Psoas muscle (tissue), 8 donors: ENCODE data around the gene PHF21B. TPM values are rescaled to one million over a fixed set of nuclear protein-coding genes. Genes with fewer than 3 reads are reported as not detected.

ENCODE experiments used
- ATAC-seq, 4 donors: fragments of 200-7000 bp; cut with Tn5 transposase; one replicate each; pipeline ENCODE4 v1.9.1; 2020; ENCODE audit warnings: moderate library complexity in 3 of 4, mild to moderate bottlenecking in 2 of 4
- DNase-seq, 2 donors: peaks; one replicate each; pipeline ENCODE4 v3.0.0-alpha.2; 2020
- H3K27ac ChIP-seq: fragments of 200-600 bp; one replicate; pipeline ENCODE4 v1.8.0; 2022
- H3K27me3 ChIP-seq, 3 donors: fragments of 200-600 bp in 1 of 3; one replicate each; pipeline versions ENCODE4 v1.6.1 to v1.8.0; 2013 to 2022; ENCODE audit warnings: low read length in 2 of 3, mild to moderate bottlenecking in 2 of 3, moderate library complexity in 1 of 3; ENCODE audit not compliant: insufficient read depth in 3 of 3
- H3K36me3 ChIP-seq, 2 donors: fragments of 200-600 bp in 1 of 2; one replicate each; pipeline versions ENCODE4 v1.6.1 to v1.8.0; 2013 to 2022; ENCODE audit warnings: low read depth in 1 of 2, mild to moderate bottlenecking in 1 of 2, moderate library complexity in 1 of 2; ENCODE audit not compliant: insufficient read depth in 1 of 2
- H3K4me1 ChIP-seq: fragments of 200-600 bp; one replicate; pipeline ENCODE4 v1.8.0; 2022
- H3K4me3 ChIP-seq: fragments of 200-600 bp; one replicate; pipeline ENCODE4 v1.8.0; 2022; ENCODE audit warnings: mild to moderate bottlenecking
- H3K9me3 ChIP-seq: fragments of 200-600 bp; one replicate; pipeline ENCODE4 v1.8.0; 2022
- WGBS, 3 donors: extraction: QIAGEN DNeasy Blood & Tissue Kit; methylation state at CpG; one replicate each; pipeline versions ENCODE4 v1.1.6 to v1.1.7; 2013; 5-methylcytosine and 5-hydroxymethylcytosine counted together
- intact Hi-C, 2 donors: fragments of 100-400 bp; cut with DNase I; formaldehyde crosslinking; loops; one replicate each; pipeline versions ENCODE4 v1.11.0 to v1.14.2; 2022
- polyA plus RNA-seq, 3 donors: library from polyadenylated mRNA; stranded (reverse); fragments of 200-250 nt; gene quantifications; one replicate each; pipeline ENCODE4 v1.2.3, GENCODE V29; 2013
- total RNA-seq, 4 donors: library from RNA; stranded (reverse); fragmentation: NEBNext Ultra II Directional in 2 of 4; extraction: Animal tissue kit (Norgen Biotek cat#: 25700) in 2 of 4; gene quantifications; one replicate each; pipeline versions ENCODE4 v1.2.1 to v1.2.4, GENCODE V29; 2021 to 2023
- TF ChIP-seq, protein P1 (sequence below): fragments of 200-600 bp; IDR thresholded peaks from one replicate; pipeline ENCODE4 v1.8.0; 2022; ENCODE audit warnings: antibody characterized with exemption
- donor health status: healthy with polysubstance abuse.
- donor health status: DM: no; HTN: no; CAD: no; lungs with moderate emphysema.
- donor health status: Bipolar disorder and iron deficiency.
- donor health status: healthy.
- donor health status: DM: yes; HTN: yes; CAD: no.
- donor health status: DM: no; HTN: no; CAD: no.
- donor health status: DM: no; HTN: no; CAD: no.
- donor health status: DM: yes; HTN: yes; CAD: no.

Gene PHF21B
- total and polyA plus RNA-seq, 7 donors = 0.03 to 0.58 (median 0.16) TPM; not detected in 1

DNA sequence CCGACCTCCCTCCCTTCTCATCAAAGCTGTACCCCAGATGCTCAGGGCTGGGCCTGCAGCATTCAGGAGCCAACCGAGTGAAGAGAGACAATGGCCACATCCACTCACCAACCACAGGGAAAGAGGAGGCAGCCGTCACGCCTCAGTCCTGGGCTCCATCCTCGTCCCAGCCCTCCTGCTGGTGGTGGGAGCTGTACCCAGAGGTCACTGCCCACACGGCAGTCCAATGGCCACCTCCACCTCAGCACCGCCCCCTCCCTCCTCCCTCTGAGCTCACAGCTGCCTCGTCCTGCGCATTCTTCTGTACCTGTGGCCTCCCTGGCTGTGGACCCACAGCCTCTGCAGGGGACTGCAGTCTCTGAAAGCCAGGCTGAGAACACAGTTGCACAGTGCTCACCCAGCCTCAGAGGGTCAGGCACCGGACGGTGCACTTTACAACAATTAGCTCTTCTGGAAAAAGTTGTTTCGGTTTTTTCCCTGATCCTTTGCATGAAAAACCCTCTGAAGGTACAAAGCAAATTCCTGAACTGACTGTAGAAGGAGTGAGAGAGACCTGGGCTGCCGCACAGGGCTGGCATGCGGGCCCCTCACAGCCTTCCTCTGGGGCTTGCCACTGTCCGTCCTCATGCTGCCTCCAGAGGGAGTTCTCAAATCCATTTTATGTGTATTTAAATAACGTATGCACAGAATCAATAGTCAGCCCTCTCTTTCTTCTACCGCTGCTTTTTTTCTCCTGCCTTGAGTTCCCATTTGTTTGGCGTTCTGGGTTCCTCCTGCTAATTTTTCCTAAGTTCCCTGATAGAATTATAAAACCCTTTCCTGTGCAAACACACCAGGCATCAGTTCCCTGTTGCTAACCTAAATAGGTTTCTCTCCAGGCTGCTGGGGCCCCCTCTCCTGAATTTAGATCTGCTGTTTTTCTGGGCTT, 52.7 kb downstream of the PHF21B start:
- H3K4me3 ChIP-seq = no peak overlapping the region
- no peak for ATAC-seq
- TF ChIP-seq, protein P1, sequence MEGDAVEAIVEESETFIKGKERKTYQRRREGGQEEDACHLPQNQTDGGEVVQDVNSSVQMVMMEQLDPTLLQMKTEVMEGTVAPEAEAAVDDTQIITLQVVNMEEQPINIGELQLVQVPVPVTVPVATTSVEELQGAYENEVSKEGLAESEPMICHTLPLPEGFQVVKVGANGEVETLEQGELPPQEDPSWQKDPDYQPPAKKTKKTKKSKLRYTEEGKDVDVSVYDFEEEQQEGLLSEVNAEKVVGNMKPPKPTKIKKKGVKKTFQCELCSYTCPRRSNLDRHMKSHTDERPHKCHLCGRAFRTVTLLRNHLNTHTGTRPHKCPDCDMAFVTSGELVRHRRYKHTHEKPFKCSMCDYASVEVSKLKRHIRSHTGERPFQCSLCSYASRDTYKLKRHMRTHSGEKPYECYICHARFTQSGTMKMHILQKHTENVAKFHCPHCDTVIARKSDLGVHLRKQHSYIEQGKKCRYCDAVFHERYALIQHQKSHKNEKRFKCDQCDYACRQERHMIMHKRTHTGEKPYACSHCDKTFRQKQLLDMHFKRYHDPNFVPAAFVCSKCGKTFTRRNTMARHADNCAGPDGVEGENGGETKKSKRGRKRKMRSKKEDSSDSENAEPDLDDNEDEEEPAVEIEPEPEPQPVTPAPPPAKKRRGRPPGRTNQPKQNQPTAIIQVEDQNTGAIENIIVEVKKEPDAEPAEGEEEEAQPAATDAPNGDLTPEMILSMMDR = no peak
- 52 to 59% (median 58%) methylated on average over 14 to 18 of the region's 18 CpGs for WGBS, 3 donors
- no peaks in the 10 kb centered on the region for H3K4me1 ChIP-seq
- peaks cover 0 to 2% (median 0%) of the 10 kb centered on the region in 3 donors for H3K27me3 ChIP-seq
- H3K27ac ChIP-seq = no peak overlapping the region
- no peak for DNase-seq
- intact Hi-C loops = no loop called here
- no peaks in the 10 kb centered on the region for H3K9me3 ChIP-seq
- H3K36me3 ChIP-seq = no peaks in the 10 kb centered on the region

- intact Hi-C loops = no loop called here
- 63 to 69% (median 68%) methylated on average over 8 of the region's 8 CpGs for WGBS, 3 donors
- ATAC-seq = no peak
- DNase-seq = no peak
- TF ChIP-seq, protein P1 = no peak
- H3K27ac ChIP-seq = no peak overlapping the region
- no peaks in the 10 kb centered on the region for H3K4me1 ChIP-seq
- H3K36me3 ChIP-seq = no peaks in the 10 kb centered on the region
- no peak overlapping the region for H3K4me3 ChIP-seq
- H3K9me3 ChIP-seq = peaks cover 4% of the 10 kb centered on the region
- peaks cover 0 to 2% (median 0%) of the 10 kb centered on the region in 3 donors for H3K27me3 ChIP-seq
Observed at GRCh38 chr22:44955102-44955501, 54.7 kb downstream of the PHF21B start.

- ATAC-seq = no peak
- DNase-seq = no peak
- H3K27ac ChIP-seq = no peak overlapping the region
- H3K9me3 ChIP-seq = peaks cover 4% of the 10 kb centered on the region
- 42 to 47% (median 46%) methylated on average over 10 of the region's 10 CpGs for WGBS, 3 donors
- intact Hi-C loops = no loop called here
- TF ChIP-seq, protein P1 = no peak
- H3K27me3 ChIP-seq = peaks cover 0 to 2% (median 0%) of the 10 kb centered on the region in 3 donors
- no peaks in the 10 kb centered on the region for H3K4me1 ChIP-seq
- H3K4me3 ChIP-seq = no peak overlapping the region
- no peaks in the 10 kb centered on the region for H3K36me3 ChIP-seq
Observed at GRCh38 chr22:44954149-44954548, 55.7 kb downstream of the PHF21B start.

GRCh38 chr22:44952863-44953746, 56.7 kb downstream of the PHF21B start:
- no peaks in the 10 kb centered on the region for H3K36me3 ChIP-seq
- H3K4me3 ChIP-seq = no peak overlapping the region
- H3K9me3 ChIP-seq = peaks cover 4% of the 10 kb centered on the region
- 48 to 55% (median 50%) methylated on average over 15 of the region's 15 CpGs for WGBS, 3 donors
- TF ChIP-seq, protein P1 = no peak
- ATAC-seq = no peak
- no peak overlapping the region for H3K27ac ChIP-seq
- intact Hi-C loops = no loop called here
- no peaks in the 10 kb centered on the region for H3K4me1 ChIP-seq
- H3K27me3 ChIP-seq = peaks cover 0 to 4% (median 0%) of the 10 kb centered on the region in 3 donors
- no peak for DNase-seq
